Ascending aorta (tissue), 2 donors: ENCODE measurements around the gene CRY1. TPM values are rescaled to one million over a fixed set of nuclear protein-coding genes. Genes with fewer than 3 reads are reported as not detected.
"Not testable (repeated sequence)": the region's sequence is repeated elsewhere in the genome, so short reads cannot be mapped to it uniquely, and the experiment has no call there.

Source experiments
- DNase-seq, 2 donors: peaks; one replicate each; pipeline ENCODE4 v3.0.0-alpha.2; 2019; ENCODE audit warnings: low spot score in 2 of 2
- H3K27ac ChIP-seq, 2 donors: fragments of 200-600 bp; sonication (generic); one replicate each; pipeline ENCODE4 v1.5.1; 2016 to 2017; ENCODE audit warnings: mild to moderate bottlenecking in 1 of 2
- H3K27me3 ChIP-seq: fragments of 200-600 bp; sonication (generic); one replicate; pipeline ENCODE4 v1.5.1; 2017
- H3K36me3 ChIP-seq, 2 donors: fragments of 200-600 bp; sonication (generic); one replicate each; pipeline ENCODE4 v1.5.1; 2016
- H3K4me1 ChIP-seq, 2 donors: fragments of 200-600 bp; sonication (generic); one replicate each; pipeline ENCODE4 v1.5.1; 2016 to 2017; ENCODE audit warnings: mild to moderate bottlenecking in 1 of 2
- H3K4me3 ChIP-seq, 2 donors: fragments of 200-600 bp; sonication (generic); one replicate each; pipeline ENCODE4 v1.5.1; 2016 to 2017; ENCODE audit warnings: mild to moderate bottlenecking in 1 of 2
- H3K9me3 ChIP-seq, 2 donors: fragments of 200-600 bp; sonication (generic); one replicate each; pipeline ENCODE4 v1.5.1; 2016
- CTCF ChIP-seq, 3 experiments: fragments of 200-600 bp in 2 of 3; fragments of 450-650 bp in 1 of 3; sonication (generic) in 2 of 3; IDR thresholded peaks; one replicate each; pipeline ENCODE4 v1.5.1; 2016 to 2019; ENCODE audit warnings: antibody characterized with exemption in 3 of 3, mild to moderate bottlenecking in 1 of 3, moderate library complexity in 1 of 3
- intact Hi-C: fragments of 100-400 bp; cut with DNase I; formaldehyde crosslinking; loops from one replicate; pipeline ENCODE4 v1.15.1; 2023
- total RNA-seq: library from RNA; depleted of rRNA; stranded (reverse); fragments of >200 nt; gene quantifications from one replicate; pipeline ENCODE4 v1.1.0, GENCODE V29; 2016

CRY1 gene
- total RNA-seq, 1 donor from 2014 or later = 23.0 TPM

GRCh38 chr12:107017042-107017441 is 76.3 kb downstream of the CRY1 start:
- DNase-seq = no peak

GRCh38 chr12:107014055-107014454 is 79.3 kb downstream of the CRY1 start:
- Histone ChIP-seq H3K36me3 (peaks cover 0 to 9% of the 10 kb centered on the region in 2 donors), H3K9me3 (no peaks in the 10 kb centered on the region), H3K27ac (no peak overlapping the region), H3K4me1 (no peaks in the 10 kb centered on the region), H3K27me3 (no peaks in the 10 kb centered on the region), H3K4me3 (no peak overlapping the region)
- no peak for DNase-seq
- no peak for TF ChIP-seq CTCF (IDR thresholded peaks at IDR 0.05)
- intact Hi-C loops = no loop called here

More at GRCh38 chr12:107017042-107017441, 76.3 kb downstream of the CRY1 start:
- H3K4me1 ChIP-seq = no peaks in the 10 kb centered on the region
- H3K4me3 ChIP-seq = no peak overlapping the region
- H3K27ac ChIP-seq = no peak overlapping the region
- no peaks in the 10 kb centered on the region for H3K9me3 ChIP-seq
- H3K36me3 ChIP-seq = peaks cover 0 to 22% of the 10 kb centered on the region in 2 donors
- TF ChIP-seq CTCF (IDR thresholded peaks at IDR 0.05) = no peak
- no peaks in the 10 kb centered on the region for H3K27me3 ChIP-seq
- intact Hi-C loops = no loop called here

- peaks cover 0 to 9% of the 10 kb centered on the region in 2 donors for H3K36me3 ChIP-seq
- intact Hi-C loops = no loop called here
- no peak overlapping the region for H3K27ac ChIP-seq
- no peaks in the 10 kb centered on the region for H3K9me3 ChIP-seq
- DNase-seq = no peak
- no peak overlapping the region for H3K4me3 ChIP-seq
- no peaks in the 10 kb centered on the region for H3K27me3 ChIP-seq
- H3K4me1 ChIP-seq = no peaks in the 10 kb centered on the region
- no peak for TF ChIP-seq CTCF (IDR thresholded peaks at IDR 0.05)
Observed at GRCh38 chr12:107012736-107013425, 80.5 kb downstream of the CRY1 start.

GRCh38 chr12:107011519-107011918 is 81.8 kb downstream of the CRY1 start:
- H3K27ac ChIP-seq = no peak overlapping the region
- no peaks in the 10 kb centered on the region for H3K4me1 ChIP-seq
- no peaks in the 10 kb centered on the region for H3K9me3 ChIP-seq
- no peak overlapping the region for H3K4me3 ChIP-seq
- TF ChIP-seq CTCF (IDR thresholded peaks at IDR 0.05) = no peak
- no peak for DNase-seq
- H3K27me3 ChIP-seq = no peaks in the 10 kb centered on the region
- intact Hi-C loops = no loop called here
- H3K36me3 ChIP-seq = peaks cover 0 to 4% of the 10 kb centered on the region in 2 donors

GRCh38 chr12:107007411-107007810 is 85.9 kb downstream of the CRY1 start:
- H3K36me3 ChIP-seq = no peaks in the 10 kb centered on the region
- no peaks in the 10 kb centered on the region for H3K9me3 ChIP-seq
- H3K4me3 ChIP-seq = no peak overlapping the region
- intact Hi-C loops = no loop called here
- DNase-seq = no peak
- no peak for TF ChIP-seq CTCF (IDR thresholded peaks at IDR 0.05)
- no peak overlapping the region for H3K27ac ChIP-seq
- H3K4me1 ChIP-seq = peaks cover 0 to 2% of the 10 kb centered on the region in 2 donors
- H3K27me3 ChIP-seq = no peaks in the 10 kb centered on the region

- H3K27me3 ChIP-seq, H3K9me3 ChIP-seq, intact Hi-C loops, H3K4me1 ChIP-seq, DNase-seq, H3K4me3 ChIP-seq, H3K27ac ChIP-seq: not testable (repeated sequence)
- peaks cover 5 to 12% of the 10 kb centered on the region in 2 donors for H3K36me3 ChIP-seq
Observed at GRCh38 chr12:107002665-107003064, 90.7 kb downstream of the CRY1 start.
